GM18502 (cell line): ENCODE measurements around the gene EFL1.

Source experiments
- ATAC-seq: cut with Tn5 transposase; IDR thresholded peaks from one replicate; pipeline ENCODE4 v1.9.1; 2021; ENCODE audit warnings: mild to moderate bottlenecking; ENCODE audit not compliant: unreplicated experiment, poor library complexity

The EFL1 gene

GRCh38 chr15:82095803-82096202 is 166.7 kb downstream of the EFL1 start:
- no peak for ATAC-seq

GRCh38 chr15:82093774-82094211 is 168.7 kb downstream of the EFL1 start:
- no peak for ATAC-seq

- no peak for ATAC-seq
Observed at GRCh38 chr15:82093325-82093724, 169.2 kb downstream of the EFL1 start.

GRCh38 chr15:82091636-82092140 is 170.8 kb downstream of the EFL1 start:
- ATAC-seq: no peak

- no peak for ATAC-seq
Observed at GRCh38 chr15:82086243-82086995, 176.1 kb downstream of the EFL1 start.

GRCh38 chr15:82081914-82082762 is 180.4 kb downstream of the EFL1 start:
- ATAC-seq: no peak

GRCh38 chr15:82080774-82081173 is 181.8 kb downstream of the EFL1 start:
- no peak for ATAC-seq
